Trophoblast cell (in vitro differentiated cells and primary cell): Measurements from ENCODE around the gene ALG9.

ENCODE experiments used
- DNase-seq, 2 donors: peaks; one replicate each; pipeline ENCODE4 v3.0.0-alpha.2; 2016
- H2AFZ ChIP-seq: 2 replicates; pipeline ENCODE4 v1.6.1; 2013; ENCODE audit warnings: low read length, moderate library complexity, mild to moderate bottlenecking; ENCODE audit not compliant: insufficient read depth, poor library complexity
- H2AK5ac ChIP-seq: 2 replicates; pipeline ENCODE4 v1.6.1; 2013; ENCODE audit warnings: mild to moderate bottlenecking, low read length
- H2BK120ac ChIP-seq: 2 replicates; pipeline ENCODE4 v1.6.1; 2013; ENCODE audit warnings: low read length, mild to moderate bottlenecking, moderate library complexity; ENCODE audit not compliant: insufficient read depth, poor library complexity
- H2BK12ac ChIP-seq: 2 replicates; pipeline ENCODE4 v1.6.1; 2013; ENCODE audit warnings: mild to moderate bottlenecking, low read length, moderate library complexity
- H2BK5ac ChIP-seq: 2 replicates; pipeline ENCODE4 v1.6.1; 2013; ENCODE audit warnings: low read length, low read depth, moderate library complexity, mild to moderate bottlenecking; ENCODE audit not compliant: poor library complexity
- H3K14ac ChIP-seq: 2 replicates; pipeline ENCODE4 v1.6.1; 2013; ENCODE audit warnings: mild to moderate bottlenecking, low read length
- H3K18ac ChIP-seq: 2 replicates; pipeline ENCODE4 v1.6.1; 2013; ENCODE audit warnings: mild to moderate bottlenecking, low read length
- H3K23ac ChIP-seq: 2 replicates; pipeline ENCODE4 v1.6.1; 2013; ENCODE audit warnings: low read length
- H3K27ac ChIP-seq: 2 replicates; pipeline ENCODE4 v1.5.1; 2013; ENCODE audit warnings: low read depth, mild to moderate bottlenecking, inconsistent platforms, low read length, moderate library complexity
- H3K27me3 ChIP-seq: 2 replicates; pipeline ENCODE4 v1.6.1; 2013; ENCODE audit warnings: inconsistent platforms, mild to moderate bottlenecking, low read length, moderate library complexity; ENCODE audit not compliant: insufficient read depth
- H3K36me3 ChIP-seq, 2 experiments: 1 replicate in 1 of 2; 2 replicates in 1 of 2; pipeline ENCODE4 v1.6.1; 2013; ENCODE audit warnings: low read length in 2 of 2, mild to moderate bottlenecking in 2 of 2, moderate library complexity in 1 of 2; ENCODE audit not compliant: insufficient read depth in 2 of 2, control insufficient read depth in 1 of 2
- H3K4ac ChIP-seq: 2 replicates; pipeline ENCODE4 v1.6.1; 2013; ENCODE audit warnings: low read depth, mild to moderate bottlenecking, low read length, moderate library complexity
- H3K4me1 ChIP-seq, 2 experiments: 1 replicate in 1 of 2; 2 replicates in 1 of 2; pipeline ENCODE4 v1.6.1; 2013; ENCODE audit warnings: low read length in 2 of 2, mild to moderate bottlenecking in 2 of 2, moderate library complexity in 1 of 2; ENCODE audit not compliant: insufficient read depth in 2 of 2, control insufficient read depth in 1 of 2
- H3K4me2 ChIP-seq: 2 replicates; pipeline ENCODE4 v1.6.1; 2013; ENCODE audit warnings: inconsistent platforms, mild to moderate bottlenecking, low read length, moderate library complexity
- H3K4me3 ChIP-seq: 2 replicates; pipeline ENCODE4 v1.5.1; 2013; ENCODE audit warnings: mild to moderate bottlenecking, low read depth, low read length, inconsistent platforms
- H3K79me1 ChIP-seq: one replicate; pipeline ENCODE4 v1.6.1; 2013; ENCODE audit warnings: low read length
- H3K79me2 ChIP-seq: 2 replicates; pipeline ENCODE4 v1.6.1; 2013; ENCODE audit warnings: low read length, mild to moderate bottlenecking; ENCODE audit not compliant: control insufficient read depth, insufficient read depth, poor library complexity
- H3K9ac ChIP-seq: 2 replicates; pipeline ENCODE4 v1.6.1; 2013; ENCODE audit warnings: mild to moderate bottlenecking, low read length
- H3K9me3 ChIP-seq: 2 replicates; pipeline ENCODE4 v1.6.1; 2013; ENCODE audit warnings: low read depth, mild to moderate bottlenecking, control low read depth, inconsistent platforms, low read length; ENCODE audit not compliant: insufficient read depth
- H4K12ac ChIP-seq: 2 replicates; pipeline ENCODE4 v1.6.1; 2013; ENCODE audit warnings: low read depth, mild to moderate bottlenecking, low read length, moderate library complexity
- H4K8ac ChIP-seq: 2 replicates; pipeline ENCODE4 v1.6.1; 2013; ENCODE audit warnings: low read depth, mild to moderate bottlenecking, low read length, moderate library complexity
- H4K91ac ChIP-seq: one replicate; pipeline ENCODE4 v1.6.1; 2013; ENCODE audit warnings: low read depth, mild to moderate bottlenecking, low read length, moderate library complexity
- WGBS: extraction: QIAGEN DNeasy Blood & Tissue Kit; methylation state at CpG from one replicate; pipeline ENCODE4 v1.1.7; 2013; ENCODE audit warnings: missing lambda C conversion rate; ENCODE audit not compliant: insufficient read length, insufficient coverage; ENCODE audit errors: extremely low coverage; 5-methylcytosine and 5-hydroxymethylcytosine counted together

The ALG9 gene

GRCh38 chr11:111765984-111766833 lies 105.2 kb downstream of the ALG9 start, which contains the start of gene PPP2R1B:
Gene PPP2R1B (minus strand): TSS chr11:111766389. CDS start chr11:111766361, 28 bp downstream.
- peaks cover 7 to 19% of the 10 kb centered on the region in 2 experiments for H3K36me3 ChIP-seq
- H3K79me1 ChIP-seq: peaks cover 9% of the 10 kb centered on the region
- no CpG with 5 or more reads among the region's 61 CpGs for WGBS
- H2BK120ac ChIP-seq: peak within 1 kb of the TSS; percentile 75
- peak within 1 kb of the TSS; percentile 79 for H2BK12ac ChIP-seq
- H4K12ac ChIP-seq: peak within 1 kb of the TSS; percentile 98
- H3K9ac ChIP-seq: peak within 1 kb of the TSS; percentile 88
- H3K23ac ChIP-seq: no peak within 1 kb of the TSS
- H2AFZ ChIP-seq: peak within 1 kb of the TSS; percentile 98
- peak within 1 kb of the TSS; percentile 98 for H4K8ac ChIP-seq
- H3K79me2 ChIP-seq: peaks cover 8% of the 10 kb centered on the region
- no peaks in the 10 kb centered on the region for H3K27me3 ChIP-seq
- peak within 1 kb of the TSS; percentile 92 for H3K14ac ChIP-seq
- peak; percentile 59 to 77 for DNase-seq
- H3K4me3 ChIP-seq: peak within 1 kb of the TSS; percentile 95
- peak within 1 kb of the TSS; percentile 81 for H3K27ac ChIP-seq
- H3K18ac ChIP-seq: peak within 1 kb of the TSS; percentile 98
- peak within 1 kb of the TSS; percentile 97 for H3K4me2 ChIP-seq
- peak within 1 kb of the TSS; percentile 97 for H2BK5ac ChIP-seq
- H3K9me3 ChIP-seq: no peaks in the 10 kb centered on the region
- H3K4ac ChIP-seq: peak within 1 kb of the TSS; percentile 92
- peak within 1 kb of the TSS; percentile 87 for H4K91ac ChIP-seq
- no peak within 1 kb of the TSS for H2AK5ac ChIP-seq
- H3K4me1 ChIP-seq: peaks cover 0 to 2% of the 10 kb centered on the region in 2 experiments

GRCh38 chr11:111765320-111765983 lies 105.9 kb downstream of the ALG9 start:
- Histone ChIP-seq H3K4me1 (peaks cover 0 to 2% of the 10 kb centered on the region in 2 experiments), H3K27ac (no peak overlapping the region), H2BK12ac (no peak overlapping the region), H4K8ac (peak overlapping the region; percentile 93), H3K4ac (peak overlapping the region; percentile 92), H3K9ac (peak overlapping the region; percentile 88), H3K18ac (peak overlapping the region; percentile 98), H4K12ac (peak overlapping the region; percentile 40), H3K27me3 (no peaks in the 10 kb centered on the region), H2AK5ac (no peak overlapping the region), H3K4me2 (peak overlapping the region; percentile 90), H3K9me3 (no peaks in the 10 kb centered on the region), H2BK5ac (peak overlapping the region; percentile 6), H3K79me1 (peaks cover 9% of the 10 kb centered on the region), H3K79me2 (peaks cover 8% of the 10 kb centered on the region), H3K36me3 (peaks cover 9 to 23% of the 10 kb centered on the region in 2 experiments), H2BK120ac (peak overlapping the region; percentile 41), H2AFZ (peak overlapping the region; percentile 98), H4K91ac (peak overlapping the region; percentile 71), H3K14ac (peak overlapping the region; percentile 92), H3K23ac (no peak overlapping the region), H3K4me3 (peak overlapping the region; percentile 95)
- no CpG with 5 or more reads among the region's 28 CpGs for WGBS
- DNase-seq: peak in 1 of 2 donors; percentile 17

DNA sequence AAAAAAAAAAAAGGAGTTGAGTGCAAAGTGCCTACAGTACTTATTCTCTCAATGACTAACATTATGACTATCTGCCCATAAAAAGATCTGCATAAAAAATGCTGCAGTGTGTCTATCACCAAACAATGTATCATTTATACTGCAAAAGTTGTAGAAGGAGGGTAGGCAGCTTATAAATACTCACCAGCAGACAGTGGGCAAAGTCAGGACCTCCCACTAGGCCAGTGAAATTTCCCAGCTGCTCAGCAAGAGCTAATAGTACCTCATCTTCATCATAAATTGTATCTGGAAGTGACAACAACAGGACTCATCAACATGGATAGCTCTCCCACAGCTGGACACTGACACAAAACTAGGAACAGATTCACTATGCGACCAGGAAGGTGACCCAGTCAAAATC lies 106.8 kb downstream of the ALG9 start:
- no peak overlapping the region for H2BK120ac ChIP-seq
- no peaks in the 10 kb centered on the region for H3K9me3 ChIP-seq
- H2BK12ac ChIP-seq: no peak overlapping the region
- H3K4ac ChIP-seq: no peak overlapping the region
- no peak for DNase-seq
- no peak overlapping the region for H4K12ac ChIP-seq
- H3K4me1 ChIP-seq: peaks cover 0 to 2% of the 10 kb centered on the region in 2 experiments
- no peaks in the 10 kb centered on the region for H3K27me3 ChIP-seq
- peaks cover 9% of the 10 kb centered on the region for H3K79me1 ChIP-seq
- no peak overlapping the region for H3K4me2 ChIP-seq
- no peak overlapping the region for H3K23ac ChIP-seq
- no peak overlapping the region for H2AK5ac ChIP-seq
- H3K36me3 ChIP-seq: peaks cover 15 to 30% of the 10 kb centered on the region in 2 experiments
- no CpG with 5 or more reads among the region's 1 CpG for WGBS
- H4K8ac ChIP-seq: no peak overlapping the region
- no peak overlapping the region for H3K14ac ChIP-seq
- no peak overlapping the region for H3K18ac ChIP-seq
- peaks cover 8% of the 10 kb centered on the region for H3K79me2 ChIP-seq
- H3K4me3 ChIP-seq: no peak overlapping the region
- H3K27ac ChIP-seq: no peak overlapping the region
- H2BK5ac ChIP-seq: no peak overlapping the region
- no peak overlapping the region for H3K9ac ChIP-seq
- H2AFZ ChIP-seq: no peak overlapping the region
- no peak overlapping the region for H4K91ac ChIP-seq

- no peak for DNase-seq
- Histone ChIP-seq H3K9me3 (no peaks in the 10 kb centered on the region), H3K4me2 (no peak overlapping the region), H4K91ac (no peak overlapping the region), H3K27ac (no peak overlapping the region), H3K14ac (no peak overlapping the region), H3K79me1 (peaks cover 9% of the 10 kb centered on the region), H3K4me1 (peaks cover 0 to 2% of the 10 kb centered on the region in 2 experiments), H3K4me3 (no peak overlapping the region), H2BK12ac (no peak overlapping the region), H3K9ac (no peak overlapping the region), H3K18ac (no peak overlapping the region), H3K23ac (no peak overlapping the region), H4K12ac (no peak overlapping the region), H4K8ac (no peak overlapping the region), H3K36me3 (peaks cover 18 to 32% of the 10 kb centered on the region in 2 experiments), H3K4ac (no peak overlapping the region), H2BK5ac (no peak overlapping the region), H2AK5ac (no peak overlapping the region), H3K79me2 (peaks cover 8% of the 10 kb centered on the region), H3K27me3 (no peaks in the 10 kb centered on the region), H2BK120ac (no peak overlapping the region), H2AFZ (no peak overlapping the region)
- WGBS: no CpG with 5 or more reads among the region's 3 CpGs
These were observed 108.3 kb downstream of the ALG9 start for GRCh38 chr11:111762981-111763643.
